ENCODE results near the gene HPCAL1.

Gene HPCAL1

DNA sequence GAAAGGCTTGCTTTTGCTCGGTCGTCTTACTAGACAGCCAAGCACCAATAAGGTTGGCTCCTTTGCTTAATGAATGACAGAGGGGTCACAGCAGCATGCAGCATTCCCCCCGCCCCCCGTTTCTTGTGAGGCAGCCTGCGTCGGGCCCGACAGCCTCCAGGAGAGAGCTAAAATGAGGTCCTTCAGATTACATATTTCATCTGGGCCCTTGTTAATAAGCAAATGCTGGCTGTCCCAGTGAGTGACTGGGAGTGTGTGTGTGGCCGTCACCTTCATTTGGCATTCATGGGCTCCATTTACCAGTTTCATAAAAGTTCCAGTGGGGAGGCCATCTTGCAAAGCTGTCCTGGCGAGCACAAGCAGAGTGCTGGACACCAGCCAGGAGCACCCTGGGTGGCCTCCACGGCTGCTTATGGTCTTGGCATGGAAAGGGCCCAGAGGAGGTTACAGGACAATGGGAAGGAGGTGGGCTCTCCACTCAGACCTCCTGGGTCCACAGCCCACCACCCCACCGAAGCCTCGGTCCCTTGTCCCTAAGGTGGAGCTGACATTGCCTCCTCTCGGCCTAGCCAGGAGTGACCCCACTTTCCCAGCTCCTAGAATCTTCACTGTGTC is 108.2 kb downstream of the HPCAL1 start:
- H3K9me3 ChIP-seq (ENCODE audit: control insufficient read depth in 1 of 2, low read length in 2 of 2), result no peaks in the 10 kb centered on the region
- no peak overlapping the region for H3K27ac ChIP-seq (ENCODE audit: low read depth, low read length)
- no peak overlapping the region for H3K9ac ChIP-seq (ENCODE audit: low read depth in 1 of 2, low read length in 2 of 2)

DNA sequence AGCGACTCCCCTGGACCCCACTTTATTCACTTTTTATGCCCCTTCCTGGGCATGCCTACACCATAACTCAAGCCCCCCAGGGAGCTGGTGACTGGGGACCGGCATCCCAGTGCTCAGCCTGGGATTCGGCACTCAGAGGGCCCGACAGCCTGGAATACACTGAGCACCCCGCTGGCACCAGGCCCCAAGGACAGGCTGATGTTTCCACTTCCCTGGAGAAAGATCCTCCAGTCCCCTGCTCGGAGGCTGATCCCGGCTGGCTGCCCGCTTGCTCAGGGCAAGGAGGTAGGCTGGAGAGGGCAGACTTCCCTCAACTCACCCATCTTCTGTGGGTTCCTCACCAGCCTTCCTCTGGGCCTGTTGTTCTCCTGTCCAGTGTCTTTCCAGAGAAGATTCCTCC is 108.9 kb downstream of the HPCAL1 start:
- Histone ChIP-seq H3K4me1 (ENCODE audit: control insufficient read depth in 1 of 2, insufficient read depth in 2 of 2, low read length in 2 of 2) (peaks cover 54 to 58% of the 10 kb centered on the region in 2 donors), H3K36me3 (ENCODE audit: control insufficient read depth in 1 of 2, insufficient read depth in 2 of 2, low read length in 2 of 2) (peaks cover 0 to 16% of the 10 kb centered on the region in 2 donors)

More for the DNA sequence above, 108.2 kb downstream of the HPCAL1 start:
- H3K36me3 ChIP-seq (ENCODE audit: control insufficient read depth in 1 of 2, insufficient read depth in 2 of 2, low read length in 2 of 2), result peaks cover 0 to 20% of the 10 kb centered on the region in 2 donors
- no peak overlapping the region for H3K4me3 ChIP-seq (ENCODE audit: low read depth in 1 of 2, low read length in 2 of 2)
- H3K27me3 ChIP-seq (ENCODE audit: control insufficient read depth in 1 of 2, insufficient read depth in 2 of 2, low read length in 2 of 2), result no peaks in the 10 kb centered on the region
- peaks cover 56 to 58% of the 10 kb centered on the region in 2 donors for H3K4me1 ChIP-seq (ENCODE audit: control insufficient read depth in 1 of 2, insufficient read depth in 2 of 2, low read length in 2 of 2)

DNA sequence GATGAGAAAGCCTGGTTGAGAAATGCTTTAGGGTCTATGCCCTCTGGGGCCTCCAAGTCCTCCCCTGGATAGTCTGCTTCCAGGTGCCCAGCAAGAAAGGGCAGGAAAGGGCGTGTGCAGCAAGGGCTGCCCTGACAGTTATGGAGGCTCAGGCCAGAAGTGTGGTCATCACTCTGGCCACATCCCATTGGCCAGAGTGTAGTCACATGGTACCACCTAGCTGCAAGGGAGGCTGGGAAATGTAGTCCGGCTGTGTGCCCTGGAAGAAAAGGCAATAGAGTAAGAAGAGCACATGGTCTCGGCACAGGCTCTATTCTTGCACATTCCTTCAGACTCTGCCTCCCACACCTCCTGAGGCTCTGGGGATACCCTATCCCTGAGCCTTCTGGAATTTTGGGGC is 109.7 kb downstream of the HPCAL1 start:
- H3K36me3 ChIP-seq (ENCODE audit: control insufficient read depth in 1 of 2, insufficient read depth in 2 of 2, low read length in 2 of 2), result peaks cover 0 to 16% of the 10 kb centered on the region in 2 donors
- peaks cover 47 to 56% of the 10 kb centered on the region in 2 donors for H3K4me1 ChIP-seq (ENCODE audit: control insufficient read depth in 1 of 2, insufficient read depth in 2 of 2, low read length in 2 of 2)
- no peak overlapping the region for H3K27ac ChIP-seq (ENCODE audit: low read depth, low read length)
- no peak overlapping the region for H3K4me3 ChIP-seq (ENCODE audit: low read depth in 1 of 2, low read length in 2 of 2)
- no peaks in the 10 kb centered on the region for H3K27me3 ChIP-seq (ENCODE audit: control insufficient read depth in 1 of 2, insufficient read depth in 2 of 2, low read length in 2 of 2)
- no peaks in the 10 kb centered on the region for H3K9me3 ChIP-seq (ENCODE audit: control insufficient read depth in 1 of 2, low read length in 2 of 2)
- no peak overlapping the region for H3K9ac ChIP-seq (ENCODE audit: low read depth in 1 of 2, low read length in 2 of 2)

More for the DNA sequence above, 108.9 kb downstream of the HPCAL1 start:
- Histone ChIP-seq H3K9ac (ENCODE audit: low read depth in 1 of 2, low read length in 2 of 2) (no peak overlapping the region), H3K27ac (ENCODE audit: low read depth, low read length) (no peak overlapping the region), H3K4me3 (ENCODE audit: low read depth in 1 of 2, low read length in 2 of 2) (no peak overlapping the region), H3K27me3 (ENCODE audit: control insufficient read depth in 1 of 2, insufficient read depth in 2 of 2, low read length in 2 of 2) (no peaks in the 10 kb centered on the region), H3K9me3 (ENCODE audit: control insufficient read depth in 1 of 2, low read length in 2 of 2) (no peaks in the 10 kb centered on the region)

DNA sequence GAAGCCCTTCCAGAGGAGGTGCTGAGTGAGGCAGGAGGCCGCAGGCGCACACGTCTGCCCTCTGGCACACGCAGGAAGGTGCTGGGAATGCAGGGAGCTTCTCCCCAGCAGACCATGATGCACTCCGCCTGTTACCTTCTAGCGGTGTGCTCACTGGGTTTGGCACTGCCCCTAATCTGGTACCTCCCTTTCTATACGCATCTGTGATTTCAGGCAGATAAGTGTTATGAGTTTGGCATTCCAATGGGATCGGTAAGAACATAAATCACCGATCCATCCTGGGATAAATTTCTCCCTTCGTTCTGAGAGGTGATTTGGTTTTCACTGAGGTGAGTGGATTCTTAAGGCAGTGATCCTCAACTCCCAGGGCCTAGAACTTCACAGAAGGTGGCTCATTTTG is 110.8 kb downstream of the HPCAL1 start:
- peaks cover 35 to 48% of the 10 kb centered on the region in 2 donors for H3K4me1 ChIP-seq (ENCODE audit: control insufficient read depth in 1 of 2, insufficient read depth in 2 of 2, low read length in 2 of 2)
- H3K4me3 ChIP-seq (ENCODE audit: low read depth in 1 of 2, low read length in 2 of 2), result no peak overlapping the region
- no peaks in the 10 kb centered on the region for H3K9me3 ChIP-seq (ENCODE audit: control insufficient read depth in 1 of 2, low read length in 2 of 2)
- H3K36me3 ChIP-seq (ENCODE audit: control insufficient read depth in 1 of 2, insufficient read depth in 2 of 2, low read length in 2 of 2), result peaks cover 0 to 16% of the 10 kb centered on the region in 2 donors
- H3K27me3 ChIP-seq (ENCODE audit: control insufficient read depth in 1 of 2, insufficient read depth in 2 of 2, low read length in 2 of 2), result no peaks in the 10 kb centered on the region
- no peak overlapping the region for H3K9ac ChIP-seq (ENCODE audit: low read depth in 1 of 2, low read length in 2 of 2)
- no peak overlapping the region for H3K27ac ChIP-seq (ENCODE audit: low read depth, low read length)

DNA sequence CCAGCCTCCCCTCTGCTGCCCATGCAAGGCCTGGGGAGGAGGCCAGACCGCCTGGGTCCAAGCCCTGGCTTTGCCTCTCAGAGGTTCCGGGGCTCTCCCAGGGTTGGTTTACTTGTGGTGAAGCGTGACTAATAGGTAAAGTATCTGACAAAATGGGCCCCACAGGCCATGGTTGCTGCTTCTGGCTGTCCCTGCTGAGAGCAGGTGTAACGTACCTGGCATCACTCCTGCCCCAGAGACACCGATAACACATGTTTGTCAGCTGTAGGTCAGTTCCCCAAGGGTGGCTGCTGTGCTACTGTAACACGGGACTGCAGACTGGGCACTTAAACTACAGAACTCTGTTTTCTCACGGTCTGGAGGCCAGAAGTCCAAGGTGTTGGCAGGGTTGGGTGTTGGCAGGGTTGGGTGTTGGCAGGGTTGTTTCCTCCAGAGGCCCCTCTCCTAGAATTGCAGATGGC is 111.3 kb downstream of the HPCAL1 start:
- H3K4me3 ChIP-seq (ENCODE audit: low read depth in 1 of 2, low read length in 2 of 2), result no peak overlapping the region
- no peaks in the 10 kb centered on the region for H3K27me3 ChIP-seq (ENCODE audit: control insufficient read depth in 1 of 2, insufficient read depth in 2 of 2, low read length in 2 of 2)
- no peak overlapping the region for H3K27ac ChIP-seq (ENCODE audit: low read depth, low read length)
- no peaks in the 10 kb centered on the region for H3K9me3 ChIP-seq (ENCODE audit: control insufficient read depth in 1 of 2, low read length in 2 of 2)
- H3K4me1 ChIP-seq (ENCODE audit: control insufficient read depth in 1 of 2, insufficient read depth in 2 of 2, low read length in 2 of 2), result peaks cover 30 to 43% of the 10 kb centered on the region in 2 donors
- no peak overlapping the region for H3K9ac ChIP-seq (ENCODE audit: low read depth in 1 of 2, low read length in 2 of 2)
- peaks cover 0 to 16% of the 10 kb centered on the region in 2 donors for H3K36me3 ChIP-seq (ENCODE audit: control insufficient read depth in 1 of 2, insufficient read depth in 2 of 2, low read length in 2 of 2)

DNA sequence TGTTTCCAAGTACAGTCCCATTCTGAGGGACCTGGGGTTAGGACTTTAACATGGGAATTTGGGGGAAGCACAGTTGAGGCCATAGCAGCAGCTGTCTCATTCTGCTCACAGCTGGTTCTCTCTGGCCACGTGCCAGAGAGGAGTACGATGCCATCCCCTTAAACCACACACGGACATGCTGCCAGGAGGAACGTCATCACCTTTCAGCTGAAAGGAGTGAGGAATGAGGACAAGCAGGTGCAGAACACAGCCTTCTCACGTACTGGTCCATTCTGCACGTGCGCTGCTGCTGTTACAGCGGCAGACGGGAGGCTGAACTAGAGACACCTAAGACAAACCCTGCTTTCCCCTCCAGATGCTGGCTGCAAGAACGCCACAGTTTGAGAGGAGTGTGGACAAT is 111.9 kb downstream of the HPCAL1 start:
- Histone ChIP-seq H3K9ac (ENCODE audit: low read depth in 1 of 2, low read length in 2 of 2) (peak overlapping the region in 1 of 2 donors; percentile 27), H3K27ac (ENCODE audit: low read depth, low read length) (no peak overlapping the region), H3K4me1 (ENCODE audit: control insufficient read depth in 1 of 2, insufficient read depth in 2 of 2, low read length in 2 of 2) (peaks cover 26 to 37% of the 10 kb centered on the region in 2 donors), H3K4me3 (ENCODE audit: low read depth in 1 of 2, low read length in 2 of 2) (no peak overlapping the region), H3K36me3 (ENCODE audit: control insufficient read depth in 1 of 2, insufficient read depth in 2 of 2, low read length in 2 of 2) (peaks cover 0 to 20% of the 10 kb centered on the region in 2 donors), H3K27me3 (ENCODE audit: control insufficient read depth in 1 of 2, insufficient read depth in 2 of 2, low read length in 2 of 2) (no peaks in the 10 kb centered on the region), H3K9me3 (ENCODE audit: control insufficient read depth in 1 of 2, low read length in 2 of 2) (no peaks in the 10 kb centered on the region)

DNA sequence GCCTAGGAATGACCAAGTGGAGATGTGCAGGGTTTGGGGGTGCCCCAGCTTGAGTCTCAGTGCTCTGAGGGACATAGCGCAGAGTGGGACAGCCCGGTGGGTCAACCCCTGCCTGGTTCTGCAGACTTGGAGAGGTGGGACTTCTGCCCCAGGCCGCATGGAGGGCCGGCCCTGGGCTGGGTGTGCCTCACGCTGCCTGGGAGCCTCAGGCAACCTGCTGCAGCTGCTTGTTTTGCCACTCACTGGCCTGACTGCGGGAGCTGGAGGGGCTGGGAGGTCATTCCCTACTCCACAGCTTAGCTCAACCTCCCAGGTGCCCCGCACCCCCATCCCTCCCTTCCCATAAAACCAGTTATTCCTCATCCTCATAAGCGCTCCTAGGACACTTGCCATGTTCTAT is 112.3 kb downstream of the HPCAL1 start:
- H3K27ac ChIP-seq (ENCODE audit: low read depth, low read length), result no peak overlapping the region
- no peak overlapping the region for H3K4me3 ChIP-seq (ENCODE audit: low read depth in 1 of 2, low read length in 2 of 2)
- no peaks in the 10 kb centered on the region for H3K27me3 ChIP-seq (ENCODE audit: control insufficient read depth in 1 of 2, insufficient read depth in 2 of 2, low read length in 2 of 2)
- no peaks in the 10 kb centered on the region for H3K9me3 ChIP-seq (ENCODE audit: control insufficient read depth in 1 of 2, low read length in 2 of 2)
- peak overlapping the region in 1 of 2 donors; percentile 27 for H3K9ac ChIP-seq (ENCODE audit: low read depth in 1 of 2, low read length in 2 of 2)
- H3K4me1 ChIP-seq (ENCODE audit: control insufficient read depth in 1 of 2, insufficient read depth in 2 of 2, low read length in 2 of 2), result peaks cover 26 to 37% of the 10 kb centered on the region in 2 donors
- peaks cover 0 to 24% of the 10 kb centered on the region in 2 donors for H3K36me3 ChIP-seq (ENCODE audit: control insufficient read depth in 1 of 2, insufficient read depth in 2 of 2, low read length in 2 of 2)

DNA sequence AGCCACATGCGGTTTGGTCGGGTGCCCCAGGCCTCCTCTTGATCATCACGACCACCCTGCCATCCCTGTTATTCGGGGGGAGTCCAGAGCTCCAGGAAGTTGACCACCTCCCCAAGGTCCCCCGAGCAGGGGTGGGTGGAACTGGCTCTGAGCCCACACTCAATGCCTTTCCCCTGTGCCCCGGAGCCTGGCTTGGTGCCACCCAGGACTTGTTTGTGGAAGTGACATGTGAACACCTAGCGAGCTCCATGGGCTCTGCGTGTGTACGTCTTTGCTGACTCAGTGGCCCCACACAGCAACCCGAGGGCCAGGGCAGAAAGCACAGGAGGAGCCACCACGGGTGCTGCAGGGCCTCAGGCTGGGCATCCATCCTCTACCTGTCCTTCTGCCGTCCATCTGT is 112.9 kb downstream of the HPCAL1 start:
- no peak overlapping the region for H3K27ac ChIP-seq (ENCODE audit: low read depth, low read length)
- H3K27me3 ChIP-seq (ENCODE audit: control insufficient read depth in 1 of 2, insufficient read depth in 2 of 2, low read length in 2 of 2), result no peaks in the 10 kb centered on the region
- no peak overlapping the region for H3K4me3 ChIP-seq (ENCODE audit: low read depth in 1 of 2, low read length in 2 of 2)
- H3K36me3 ChIP-seq (ENCODE audit: control insufficient read depth in 1 of 2, insufficient read depth in 2 of 2, low read length in 2 of 2), result peaks cover 0 to 21% of the 10 kb centered on the region in 2 donors
- no peaks in the 10 kb centered on the region for H3K9me3 ChIP-seq (ENCODE audit: control insufficient read depth in 1 of 2, low read length in 2 of 2)
- H3K4me1 ChIP-seq (ENCODE audit: control insufficient read depth in 1 of 2, insufficient read depth in 2 of 2, low read length in 2 of 2), result peaks cover 26 to 34% of the 10 kb centered on the region in 2 donors
- no peak overlapping the region for H3K9ac ChIP-seq (ENCODE audit: low read depth in 1 of 2, low read length in 2 of 2)

DNA sequence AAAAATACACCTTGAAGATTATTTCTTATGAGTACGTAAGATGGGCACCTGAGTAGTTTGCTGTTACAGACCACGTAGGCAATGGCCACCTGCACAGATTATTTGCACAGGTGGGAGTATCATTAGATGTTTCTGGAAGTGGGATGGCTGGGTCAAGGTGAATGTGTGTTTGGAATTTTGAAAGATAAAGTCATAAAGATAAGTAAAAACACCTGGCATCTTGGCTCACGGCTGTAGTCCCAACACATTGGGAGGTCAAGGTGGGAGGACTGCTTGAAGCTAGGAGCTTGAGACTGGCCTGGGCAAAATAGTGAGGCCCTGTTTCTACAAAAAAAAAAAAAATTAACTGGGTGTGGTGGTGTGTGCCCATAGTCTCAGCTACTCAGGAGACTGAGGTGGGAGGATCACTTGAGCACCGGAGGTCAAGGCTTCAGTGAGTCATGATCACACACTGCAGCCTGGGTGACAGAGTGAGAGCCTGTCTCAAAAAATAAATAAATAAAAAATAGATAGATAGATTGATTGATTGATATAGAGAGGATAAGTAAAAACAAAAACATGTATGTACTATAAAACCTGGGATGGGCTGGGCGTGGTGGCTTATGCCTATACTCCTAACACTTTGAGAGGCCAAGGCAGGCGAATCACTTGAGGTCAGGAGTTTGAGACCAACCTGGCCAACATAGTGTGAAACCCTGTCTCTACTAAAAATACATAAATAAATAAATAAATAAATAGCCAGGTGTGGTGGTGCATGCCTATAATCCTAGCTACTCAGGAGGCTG is 115.0 kb downstream of the HPCAL1 start:
- Histone ChIP-seq H3K4me1 (ENCODE audit: control insufficient read depth in 1 of 2, insufficient read depth in 2 of 2, low read length in 2 of 2) (peaks cover 22 to 33% of the 10 kb centered on the region in 2 donors), H3K27ac (ENCODE audit: low read depth, low read length) (no peak overlapping the region), H3K27me3 (ENCODE audit: control insufficient read depth in 1 of 2, insufficient read depth in 2 of 2, low read length in 2 of 2) (no peaks in the 10 kb centered on the region), H3K36me3 (ENCODE audit: control insufficient read depth in 1 of 2, insufficient read depth in 2 of 2, low read length in 2 of 2) (peaks cover 6 to 30% of the 10 kb centered on the region in 2 donors), H3K4me3 (ENCODE audit: low read depth in 1 of 2, low read length in 2 of 2) (no peak overlapping the region), H3K9me3 (ENCODE audit: control insufficient read depth in 1 of 2, low read length in 2 of 2) (no peaks in the 10 kb centered on the region), H3K9ac (ENCODE audit: low read depth in 1 of 2, low read length in 2 of 2) (no peak overlapping the region)

DNA sequence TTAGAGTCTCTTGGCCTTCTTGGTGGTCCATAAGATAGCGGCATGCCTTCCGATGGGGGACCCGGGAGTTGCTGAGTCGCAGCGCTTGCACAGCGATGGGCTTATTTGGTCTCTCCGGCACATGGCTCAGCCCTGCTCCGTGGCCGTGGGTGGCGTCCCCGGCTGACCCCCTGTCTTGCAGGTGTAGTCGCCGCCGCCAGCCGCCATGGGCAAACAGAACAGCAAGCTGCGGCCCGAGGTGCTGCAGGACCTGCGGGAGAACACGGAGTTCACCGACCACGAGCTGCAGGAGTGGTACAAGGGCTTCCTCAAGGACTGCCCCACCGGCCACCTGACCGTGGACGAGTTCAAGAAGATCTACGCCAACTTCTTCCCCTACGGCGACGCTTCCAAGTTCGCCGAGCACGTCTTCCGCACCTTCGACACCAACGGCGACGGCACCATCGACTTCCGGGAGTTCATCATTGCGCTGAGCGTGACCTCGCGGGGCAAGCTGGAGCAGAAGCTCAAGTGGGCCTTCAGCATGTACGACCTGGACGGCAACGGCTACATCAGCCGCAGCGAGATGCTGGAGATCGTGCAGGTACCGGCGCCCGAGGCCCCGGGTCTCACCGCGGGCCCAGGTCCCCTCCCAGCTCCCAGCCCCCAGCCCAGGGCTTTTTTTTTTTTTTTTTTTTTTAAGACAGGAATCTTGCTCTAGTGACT is 117.0 kb downstream of the HPCAL1 start:
- Histone ChIP-seq H3K9me3 (ENCODE audit: control insufficient read depth in 1 of 2, low read length in 2 of 2) (no peaks in the 10 kb centered on the region), H3K27ac (ENCODE audit: low read depth, low read length) (no peak overlapping the region), H3K9ac (ENCODE audit: low read depth in 1 of 2, low read length in 2 of 2) (no peak overlapping the region), H3K4me1 (ENCODE audit: control insufficient read depth in 1 of 2, insufficient read depth in 2 of 2, low read length in 2 of 2) (peaks cover 3 to 13% of the 10 kb centered on the region in 2 donors), H3K4me3 (ENCODE audit: low read depth in 1 of 2, low read length in 2 of 2) (no peak overlapping the region), H3K27me3 (ENCODE audit: control insufficient read depth in 1 of 2, insufficient read depth in 2 of 2, low read length in 2 of 2) (no peaks in the 10 kb centered on the region), H3K36me3 (ENCODE audit: control insufficient read depth in 1 of 2, insufficient read depth in 2 of 2, low read length in 2 of 2) (peaks cover 20 to 44% of the 10 kb centered on the region in 2 donors)
